TTC549 (cell line): ENCODE data around the gene DENND1C.
A peak's percentile ranks its signal among the peaks of the same experiment; 100 is the strongest.

Experiments
- FAIRE-seq: peaks from 2 replicates; lab custom pipeline; 2012; peaks lifted over from hg19 to GRCh38; lab: Jason Lieb, UNC

The DENND1C gene

GRCh38 chr19:6481541-6482342, at the start of gene DENND1C:
DENND1C (minus strand) TSS chr19:6481787; CDS start chr19:6481695, 92 bp downstream.
- FAIRE-seq: no peak

- FAIRE-seq: peak; percentile 73
These were observed 49.0 kb upstream of the DENND1C start, which contains the start of gene TNFSF9 for GRCh38 chr19:6530386-6531162. TNFSF9 (plus strand) TSS chr19:6531026; CDS start chr19:6531037, 11 bp downstream.

GRCh38 chr19:6529937-6530385, 48.4 kb upstream of the DENND1C start:
- no peak for FAIRE-seq

- no peak for FAIRE-seq
These were observed 47.8 kb upstream of the DENND1C start for GRCh38 chr19:6529351-6529750.

- no peak for FAIRE-seq
These were observed 47.0 kb upstream of the DENND1C start for GRCh38 chr19:6528544-6529121.

- FAIRE-seq: no peak
These were observed 46.4 kb upstream of the DENND1C start for GRCh38 chr19:6527893-6528543.

- no peak for FAIRE-seq
These were observed 42.7 kb upstream of the DENND1C start for GRCh38 chr19:6524311-6524710.

- FAIRE-seq: no peak
These were observed 41.1 kb upstream of the DENND1C start for GRCh38 chr19:6522712-6523111.

GRCh38 chr19:6521718-6522646, 40.4 kb upstream of the DENND1C start:
- FAIRE-seq: no peak

GRCh38 chr19:6519289-6519688, 37.7 kb upstream of the DENND1C start:
- no peak for FAIRE-seq

GRCh38 chr19:6518145-6518911, 36.7 kb upstream of the DENND1C start:
- no peak for FAIRE-seq

- no peak for FAIRE-seq
These were observed 35.2 kb upstream of the DENND1C start for GRCh38 chr19:6516659-6517291.

GRCh38 chr19:6516018-6516658, 34.6 kb upstream of the DENND1C start:
- FAIRE-seq: peak; percentile 95

- no peak for FAIRE-seq
These were observed 33.4 kb upstream of the DENND1C start for GRCh38 chr19:6514926-6515544.

- FAIRE-seq: no peak
These were observed 32.5 kb upstream of the DENND1C start for GRCh38 chr19:6514089-6514488.

GRCh38 chr19:6510618-6511017, 29.0 kb upstream of the DENND1C start:
- no peak for FAIRE-seq

- no peak for FAIRE-seq
These were observed 27.8 kb upstream of the DENND1C start for GRCh38 chr19:6509118-6509971.
